ENCODE measurements around the gene KDM5B.
"Not testable (repeated sequence)": the region's sequence is repeated elsewhere in the genome, so short reads cannot be mapped to it uniquely, and the experiment has no call there.

KDM5B gene

DNA sequence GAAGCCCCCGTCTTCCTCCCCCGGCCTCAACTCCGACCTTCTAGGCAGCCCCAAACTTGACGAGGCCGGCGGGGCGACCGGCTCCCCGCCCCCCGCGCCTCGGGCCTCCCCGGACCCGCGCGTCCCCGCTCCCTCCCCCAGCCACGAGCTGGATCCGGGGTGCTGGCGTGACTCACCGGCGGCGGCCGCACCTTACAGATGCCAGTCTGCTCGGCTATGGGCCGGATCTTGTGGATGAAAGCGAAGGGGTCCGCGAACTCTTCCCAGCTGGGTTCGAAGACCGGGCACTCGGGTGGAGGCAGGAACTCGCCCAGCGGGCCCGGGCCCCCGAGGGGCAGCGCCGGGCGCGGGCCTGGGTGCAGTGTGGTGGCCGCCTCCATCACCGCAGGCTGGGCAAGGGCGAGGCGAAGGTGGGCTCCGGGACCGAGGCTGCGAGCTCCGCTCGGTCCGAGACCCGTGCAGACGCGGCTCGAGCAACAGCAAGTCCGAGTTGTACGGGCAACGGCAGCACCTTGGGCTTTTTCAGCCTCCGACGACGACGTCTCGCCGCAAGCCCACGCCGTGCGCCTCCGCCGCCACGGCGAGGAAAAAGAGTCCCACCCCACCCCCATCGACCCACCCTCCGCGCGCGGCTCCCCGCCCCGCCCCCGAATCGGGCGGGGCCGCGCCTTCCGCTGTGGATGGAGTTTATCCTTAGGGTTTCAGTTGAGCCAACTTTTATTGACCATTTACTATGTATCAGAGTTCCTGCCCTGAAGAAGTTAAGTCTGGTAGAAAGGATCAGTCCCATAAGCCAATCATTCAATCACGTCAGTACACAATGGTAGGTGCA lies at the start of gene KDM5B:
KDM5B (minus strand) TSS at position 496 of the 832 bp plus-strand sequence; CDS start at position 380, 116 bp downstream.
- DNase-seq: peak; percentile 81

DNA sequence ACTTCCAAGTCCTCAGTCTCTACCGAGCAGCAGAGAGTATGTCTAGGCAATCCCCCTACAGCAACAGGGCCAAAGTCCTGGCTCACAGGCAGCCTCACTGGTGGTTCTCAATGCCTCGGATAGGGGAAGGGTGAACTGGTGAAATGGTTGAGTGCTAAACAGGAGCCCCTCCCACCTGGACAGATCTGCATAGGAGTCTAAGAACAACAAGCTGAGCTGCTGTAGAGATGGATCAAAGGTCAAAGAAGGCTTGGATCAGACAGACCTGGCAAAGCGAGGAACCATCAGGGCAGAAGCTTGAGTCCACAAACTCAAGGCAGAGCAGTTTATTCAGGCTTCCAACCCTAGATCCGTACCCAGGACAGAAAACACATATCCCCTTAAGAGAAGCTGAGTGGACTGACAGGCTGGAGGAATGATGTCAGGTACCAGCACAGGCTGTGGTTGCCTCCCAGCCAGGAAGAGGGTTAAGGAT lies 49.0 kb upstream of the KDM5B start:
- DNase-seq: no peak

DNA sequence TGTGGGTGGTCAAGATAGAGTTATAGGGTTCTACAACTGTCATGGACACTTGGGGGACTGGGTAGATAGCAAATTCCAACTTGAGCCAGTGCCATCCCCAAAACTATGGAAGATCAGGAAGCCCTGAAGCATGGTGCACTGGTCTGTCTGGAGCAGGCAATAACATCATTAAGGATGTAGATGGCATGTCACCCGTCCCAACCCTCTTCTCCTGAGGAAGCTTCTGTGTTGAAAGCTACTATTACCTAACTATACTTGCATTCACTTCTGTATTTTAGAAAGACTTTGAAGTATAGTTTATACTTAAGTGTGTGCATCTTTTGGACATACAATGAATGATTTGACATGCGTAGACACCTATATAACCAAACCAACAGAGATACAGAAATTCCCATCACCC lies 47.8 kb upstream of the KDM5B start:
- DNase-seq: no peak

- no peak for DNase-seq
These were observed 46.6 kb upstream of the KDM5B start for GRCh38 chr1:202854787-202855186.

DNA sequence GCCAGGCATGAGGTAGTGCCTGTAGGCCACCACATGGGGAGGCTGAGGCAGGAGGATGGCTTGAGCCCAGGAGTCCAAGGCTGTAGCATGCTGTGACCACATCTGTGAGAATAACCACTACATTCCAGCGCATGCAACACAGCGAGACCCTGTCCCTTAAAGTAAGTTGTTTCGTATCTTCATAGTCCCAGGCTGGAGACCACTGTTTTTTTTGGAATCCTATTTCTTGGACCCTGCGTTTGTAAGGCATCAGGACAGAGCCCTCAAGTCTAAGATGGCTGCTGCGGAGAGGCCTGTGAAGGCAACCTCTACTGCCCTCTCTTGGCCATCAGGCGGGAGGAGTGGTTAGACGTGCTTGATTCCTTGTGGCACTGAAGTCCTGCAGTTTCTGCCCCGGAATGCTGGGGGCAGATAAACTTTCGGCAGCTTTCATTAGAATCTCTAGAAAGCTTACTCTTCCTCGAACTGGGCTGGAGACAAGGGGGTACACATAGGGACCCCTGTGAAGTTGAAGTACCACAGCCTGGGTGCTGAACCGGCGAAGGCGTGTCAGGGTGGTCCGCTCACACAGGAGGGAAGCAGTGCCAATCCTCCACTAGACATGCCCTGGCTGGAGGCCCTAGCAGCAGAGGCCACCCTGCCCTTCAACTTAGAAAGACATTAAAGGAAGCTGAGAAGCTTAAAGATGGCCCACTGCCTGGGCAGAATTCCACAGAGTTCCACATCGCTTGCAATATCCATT lies 44.1 kb upstream of the KDM5B start:
- peak; percentile 47 for DNase-seq

DNA sequence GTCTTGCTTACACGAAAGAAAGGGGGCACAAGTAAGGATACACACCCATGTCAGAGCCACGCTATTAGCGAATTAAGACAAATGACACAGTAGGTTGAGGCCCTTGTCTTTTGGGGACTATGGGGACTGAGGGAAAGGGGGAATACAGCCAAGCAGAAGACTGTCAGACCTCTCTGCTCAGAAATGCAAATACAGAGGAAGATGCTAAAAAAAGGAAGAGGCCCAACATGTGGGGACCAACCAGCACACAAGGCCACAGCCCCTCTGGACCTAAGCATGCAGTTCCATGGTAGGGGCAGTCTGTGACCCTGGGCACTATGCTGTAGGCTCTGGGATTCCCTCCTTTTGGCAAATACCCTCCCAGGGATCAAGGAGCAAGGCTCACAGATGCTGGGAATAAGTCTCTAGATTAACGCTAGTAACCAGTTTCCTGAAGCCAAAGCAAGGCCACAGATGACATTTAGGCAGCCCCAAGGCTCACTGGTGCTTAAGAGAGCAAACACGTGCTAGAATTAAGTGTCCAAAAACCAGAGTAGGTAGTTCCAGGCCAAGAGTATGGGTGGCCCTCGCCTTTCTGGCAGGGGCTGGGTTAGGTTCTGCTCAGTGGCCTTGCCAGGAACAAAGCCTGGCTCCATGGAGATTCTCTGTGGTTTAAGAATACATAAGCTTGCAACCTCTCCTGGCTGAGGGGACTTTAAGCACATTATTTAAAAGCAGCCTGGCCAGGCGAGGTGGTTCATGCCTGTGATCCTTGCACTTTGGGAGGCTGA lies 42.6 kb upstream of the KDM5B start:
- no peak for DNase-seq

- no peak for DNase-seq
These were observed 39.9 kb upstream of the KDM5B start for GRCh38 chr1:202848191-202848542.

GRCh38 chr1:202844935-202845334 lies 36.7 kb upstream of the KDM5B start:
- DNase-seq: no peak

DNA sequence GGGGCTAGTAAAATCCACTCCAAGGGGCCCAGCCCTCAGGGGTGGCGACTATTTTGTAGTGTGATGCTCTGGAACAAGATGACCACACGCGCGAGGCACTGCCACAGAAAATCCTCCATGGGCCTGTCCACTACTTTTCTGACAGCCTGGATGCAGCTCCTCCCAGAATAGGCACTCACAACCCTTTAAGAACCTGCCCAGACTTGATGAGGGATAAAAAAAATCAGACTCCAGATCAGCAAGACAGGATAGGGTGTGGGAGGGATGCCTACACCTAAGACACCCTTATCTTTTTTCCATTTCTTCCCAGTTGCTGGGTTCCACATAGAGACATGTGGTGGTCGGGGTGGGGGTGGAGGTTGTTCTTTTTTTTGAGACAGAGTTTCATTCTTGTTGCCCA lies 36.0 kb upstream of the KDM5B start:
- no peak for DNase-seq

- DNase-seq: no peak
These were observed 34.9 kb upstream of the KDM5B start for GRCh38 chr1:202843081-202843480.

GRCh38 chr1:202837746-202838262 lies 29.6 kb upstream of the KDM5B start:
- no peak for DNase-seq

GRCh38 chr1:202836623-202837403 lies 28.6 kb upstream of the KDM5B start:
- DNase-seq: no peak

DNA sequence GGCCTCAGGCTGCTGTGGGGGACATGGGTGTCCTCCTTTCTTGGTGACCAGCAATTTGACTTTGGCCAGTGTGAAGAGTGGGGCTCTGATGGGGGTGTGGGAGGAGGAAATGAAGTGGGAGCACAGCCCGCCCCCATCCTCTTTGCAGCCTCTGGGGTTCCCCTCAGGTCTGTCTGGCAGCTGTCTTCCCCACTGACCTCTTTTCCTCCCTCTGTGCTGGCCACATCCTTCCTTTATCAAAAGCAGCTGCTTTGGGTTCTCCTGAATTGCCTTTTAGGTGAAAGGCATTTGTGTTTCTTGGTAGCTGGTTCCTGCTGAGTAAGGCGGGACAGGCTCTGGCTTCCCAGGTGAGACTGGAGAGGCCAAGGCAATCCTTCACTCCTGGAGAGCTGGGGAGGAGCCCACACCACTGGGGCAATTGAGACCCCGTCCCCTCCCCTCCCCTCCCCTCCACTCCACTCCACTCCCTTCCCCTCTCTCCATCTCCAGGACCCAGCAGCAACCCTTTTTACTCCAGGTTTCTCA lies 27.4 kb upstream of the KDM5B start:
- DNase-seq: peak; percentile 24

GRCh38 chr1:202834771-202835547 lies 26.7 kb upstream of the KDM5B start:
- DNase-seq: peak; percentile 22

DNA sequence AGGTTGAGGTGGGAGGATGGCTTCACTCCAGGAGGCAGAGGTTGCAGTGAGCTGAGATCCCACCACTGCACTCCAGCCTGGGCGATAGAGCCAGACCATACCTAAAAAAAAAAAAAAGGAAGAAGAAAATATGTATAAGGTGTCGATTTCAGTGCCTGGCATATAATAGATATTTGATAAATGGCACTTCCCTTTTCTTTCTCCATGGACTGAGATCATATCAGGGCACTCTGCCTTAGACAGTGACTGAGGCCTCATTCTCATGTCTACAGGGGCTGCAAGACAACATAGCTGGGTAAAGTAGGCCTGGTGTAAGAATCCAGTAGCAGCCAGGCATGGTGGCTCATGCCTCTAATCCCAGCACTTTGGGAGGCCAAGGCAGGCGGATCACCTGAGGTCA lies 23.7 kb upstream of the KDM5B start:
- no peak for DNase-seq

DNA sequence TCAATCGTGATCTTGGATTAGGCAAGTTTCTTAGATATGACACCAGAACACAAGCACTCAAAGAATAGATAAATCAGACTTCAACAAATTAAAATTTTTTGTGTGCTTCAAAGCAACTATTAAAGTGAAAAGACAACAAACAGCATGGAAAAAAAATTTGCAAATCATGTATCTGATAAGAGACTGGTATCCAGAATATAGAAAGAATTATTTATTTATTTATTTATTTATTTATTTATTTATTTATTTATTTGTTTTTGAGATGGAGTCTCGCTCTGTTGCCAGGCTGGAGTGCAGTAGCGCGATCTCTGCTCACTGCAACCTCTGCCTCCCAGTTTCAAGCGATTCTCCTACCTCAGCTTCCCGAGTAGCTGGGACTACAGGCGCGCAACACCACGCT lies 21.0 kb upstream of the KDM5B start:
- not testable (repeated sequence) for DNase-seq

DNA sequence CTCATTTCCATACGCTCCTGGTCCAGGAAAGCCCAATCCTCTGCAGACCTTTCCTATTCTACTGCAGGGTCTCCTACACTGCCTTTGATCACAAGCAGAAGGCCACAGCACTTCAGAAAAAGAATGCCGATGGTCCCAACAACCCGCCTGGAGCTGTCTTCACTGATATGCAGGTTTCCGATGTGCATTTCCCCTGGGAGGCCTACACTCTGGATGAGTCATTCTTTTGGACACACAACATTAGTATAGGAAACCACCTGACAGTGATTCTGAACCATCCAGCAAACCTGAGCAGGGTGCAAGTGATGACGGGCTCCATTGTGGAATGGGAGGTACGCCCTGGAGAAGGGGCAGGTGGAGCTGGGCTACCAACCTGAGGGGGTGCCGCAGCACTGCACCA lies 17.5 kb upstream of the KDM5B start:
- no peak for DNase-seq

DNA sequence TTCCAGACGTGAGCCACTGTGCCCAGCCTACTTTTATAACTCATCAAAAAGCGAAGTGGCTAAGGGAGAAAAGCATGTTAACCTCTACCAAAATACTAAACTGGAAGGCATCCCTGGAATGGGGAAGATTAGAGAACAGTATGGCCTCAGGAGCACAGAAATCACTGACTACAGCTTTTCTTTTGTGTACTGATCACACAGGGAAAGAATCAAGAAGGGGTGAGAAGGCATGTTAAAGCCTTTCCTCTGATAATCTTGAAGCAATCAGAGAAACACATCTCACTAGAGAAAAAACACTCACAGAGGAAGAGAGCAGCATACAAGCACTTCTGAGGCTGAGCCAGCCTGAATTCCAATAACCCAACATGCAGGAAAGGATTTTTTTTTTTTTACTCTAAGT lies 13.2 kb upstream of the KDM5B start:
- DNase-seq: no peak

DNA sequence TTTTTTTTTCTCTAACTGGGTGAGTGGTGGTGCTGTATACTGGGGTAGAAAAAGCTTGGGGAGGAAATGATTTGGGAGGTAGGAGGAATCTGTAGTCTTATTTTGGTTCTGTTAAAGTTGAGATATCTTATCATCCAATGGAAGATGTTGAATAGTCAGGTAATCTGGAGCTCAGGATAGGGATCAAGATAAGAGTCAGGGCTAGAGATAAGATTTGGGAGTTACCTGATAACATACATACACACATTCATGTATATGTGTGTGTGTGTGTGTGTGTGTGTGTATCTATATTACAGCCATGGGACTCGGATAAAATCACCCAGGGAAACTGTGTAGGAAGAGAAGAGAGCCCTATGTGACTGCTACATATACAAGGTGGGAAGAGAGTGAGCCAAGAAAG lies 10.6 kb upstream of the KDM5B start:
- DNase-seq: no peak

DNA sequence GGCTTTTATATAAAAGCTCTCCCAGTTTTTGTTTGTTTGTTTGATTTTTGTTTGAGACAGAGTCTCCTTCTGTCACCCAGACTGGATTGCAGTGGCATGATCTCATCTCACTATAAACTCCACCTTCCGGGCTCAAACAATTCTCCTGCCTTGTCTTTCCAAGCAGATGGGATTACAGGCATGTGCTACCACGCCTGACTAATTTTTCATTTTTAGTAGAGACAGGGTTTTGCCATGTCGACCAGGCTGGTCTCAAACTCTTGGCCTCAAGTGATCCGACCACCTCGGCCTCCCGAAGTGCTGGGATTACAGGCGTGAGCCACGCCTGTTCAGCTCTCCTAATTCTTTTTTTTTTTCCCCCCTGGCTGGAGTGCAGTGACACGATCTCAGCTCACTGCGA lies 6.9 kb upstream of the KDM5B start:
- no peak for DNase-seq

Data from CD4-positive, alpha-beta T cell treated with Interleukin-17A for 4 hours (primary cell).